Measurements from ENCODE around the gene AWAT1.
A peak's percentile ranks its signal among the peaks of the same experiment; 100 is the strongest.

AWAT1 gene

GRCh38 chrX:70234355-70234754, at the start of gene AWAT1:
TSS of gene AWAT1 (plus strand) at chrX:70234655. CDS start at chrX:70234696, 41 bp downstream.
- TF ChIP-seq ISL1 (CRISPR knock-in tag; IDR thresholded peaks at IDR 0.05) (no peak), ZC3H10 (CRISPR knock-in tag; IDR thresholded peaks at IDR 0.05) (no peak), TCF4 (CRISPR knock-in tag; IDR thresholded peaks at IDR 0.05; ENCODE audit: borderline replicate concordance) (no peak)
- no peak for ATAC-seq

GRCh38 chrX:70190225-70190624, 44.2 kb upstream of the AWAT1 start:
- TF ChIP-seq RARB (CRISPR knock-in tag; IDR thresholded peaks at IDR 0.05) = no peak
- TF ChIP-seq ZFP3 (CRISPR knock-in tag; IDR thresholded peaks at IDR 0.05) = no peak
- no peak for TF ChIP-seq GLIS3 (CRISPR knock-in tag; IDR thresholded peaks at IDR 0.05)
- no peak for ATAC-seq

DNA sequence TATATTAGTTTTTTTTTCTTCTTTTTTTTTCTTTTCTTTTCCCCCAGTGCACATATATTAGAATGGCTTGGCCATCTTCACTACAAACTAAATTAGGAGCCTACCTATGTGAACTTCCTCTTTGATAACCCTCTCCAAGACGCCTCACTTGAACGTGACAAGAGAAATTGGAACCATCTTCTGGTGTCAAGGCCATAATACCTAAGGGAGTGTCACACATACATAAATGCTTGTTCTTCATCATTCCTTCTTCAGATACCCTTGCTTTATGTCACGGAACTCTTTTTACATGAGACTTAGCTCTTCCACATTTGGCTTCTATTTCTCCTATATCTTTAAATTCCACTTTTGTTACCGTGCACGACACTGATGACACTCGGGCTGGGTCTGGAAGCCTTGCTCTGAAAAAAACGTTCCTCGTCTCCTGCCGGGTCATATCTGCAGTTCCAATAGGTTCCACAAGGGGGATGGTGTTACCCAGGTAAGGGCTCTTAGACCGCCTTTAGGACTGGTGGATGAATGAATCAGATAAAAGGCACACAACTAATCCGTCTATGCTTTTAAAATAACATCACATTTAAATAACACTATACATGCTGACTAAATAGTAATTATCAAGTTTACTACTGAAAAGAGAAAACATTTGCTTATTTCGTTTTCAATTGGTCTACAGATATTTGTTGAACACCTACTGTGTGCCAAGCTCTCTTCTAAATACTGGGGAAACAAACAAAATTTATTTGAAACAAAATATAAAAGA, 37.3 kb upstream of the AWAT1 start:
- TF ChIP-seq TSHZ2 (CRISPR knock-in tag; IDR thresholded peaks at IDR 0.05) = no peak
- no peak for TF ChIP-seq POU6F1 (CRISPR knock-in tag; IDR thresholded peaks at IDR 0.05; ENCODE audit: borderline replicate concordance, low read depth)
- no peak for TF ChIP-seq ZNF70 (CRISPR knock-in tag; IDR thresholded peaks at IDR 0.05)
- TF ChIP-seq GLIS3 (CRISPR knock-in tag; IDR thresholded peaks at IDR 0.05) = no peak
- TF ChIP-seq, protein P1, sequence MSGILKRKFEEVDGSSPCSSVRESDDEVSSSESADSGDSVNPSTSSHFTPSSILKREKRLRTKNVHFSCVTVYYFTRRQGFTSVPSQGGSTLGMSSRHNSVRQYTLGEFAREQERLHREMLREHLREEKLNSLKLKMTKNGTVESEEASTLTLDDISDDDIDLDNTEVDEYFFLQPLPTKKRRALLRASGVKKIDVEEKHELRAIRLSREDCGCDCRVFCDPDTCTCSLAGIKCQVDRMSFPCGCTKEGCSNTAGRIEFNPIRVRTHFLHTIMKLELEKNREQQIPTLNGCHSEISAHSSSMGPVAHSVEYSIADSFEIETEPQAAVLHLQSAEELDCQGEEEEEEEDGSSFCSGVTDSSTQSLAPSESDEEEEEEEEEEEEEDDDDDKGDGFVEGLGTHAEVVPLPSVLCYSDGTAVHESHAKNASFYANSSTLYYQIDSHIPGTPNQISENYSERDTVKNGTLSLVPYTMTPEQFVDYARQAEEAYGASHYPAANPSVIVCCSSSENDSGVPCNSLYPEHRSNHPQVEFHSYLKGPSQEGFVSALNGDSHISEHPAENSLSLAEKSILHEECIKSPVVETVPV (CRISPR knock-in tag; IDR thresholded peaks at IDR 0.05) = no peak
- no peak for TF ChIP-seq ESRRG (CRISPR knock-in tag; IDR thresholded peaks at IDR 0.05)
- TF ChIP-seq CREB5 (CRISPR knock-in tag; IDR thresholded peaks at IDR 0.05; ENCODE audit: low read depth) = no peak
- TF ChIP-seq PATZ1 (CRISPR knock-in tag; IDR thresholded peaks at IDR 0.05; ENCODE audit: borderline replicate concordance) = no peak
- TF ChIP-seq OSR1 (CRISPR knock-in tag; IDR thresholded peaks at IDR 0.05) = no peak
- no peak for TF ChIP-seq SNAI2 (CRISPR knock-in tag; IDR thresholded peaks at IDR 0.05)
- no peak for TF ChIP-seq ZC3H10 (CRISPR knock-in tag; IDR thresholded peaks at IDR 0.05)
- no peak for TF ChIP-seq ZFP30 (CRISPR knock-in tag; IDR thresholded peaks at IDR 0.05)
- no peak for TF ChIP-seq ZNF565 (CRISPR knock-in tag; conservative IDR thresholded peaks at IDR 0.05; ENCODE audit: low read depth)
- no peak for TF ChIP-seq TOX (CRISPR knock-in tag; IDR thresholded peaks at IDR 0.05; ENCODE audit: borderline replicate concordance)
- no peak for TF ChIP-seq CSDC2 (CRISPR knock-in tag; IDR thresholded peaks at IDR 0.05)
- no peak for TF ChIP-seq TCF4 (CRISPR knock-in tag; IDR thresholded peaks at IDR 0.05; ENCODE audit: borderline replicate concordance)
- TF ChIP-seq ZNF8 (CRISPR knock-in tag; IDR thresholded peaks at IDR 0.05) = no peak
- TF ChIP-seq ZFP3 (CRISPR knock-in tag; IDR thresholded peaks at IDR 0.05) = no peak
- no peak for TF ChIP-seq PPARA (CRISPR knock-in tag; IDR thresholded peaks at IDR 0.05; ENCODE audit: borderline replicate concordance)
- no peak for TF ChIP-seq ISL1 (CRISPR knock-in tag; IDR thresholded peaks at IDR 0.05)
- ATAC-seq = peak; percentile 88

All from SK-N-SH treated with all-trans-retinoic acid at 6 μM for 48 hours (cell line).